Keratinocyte (primary cell): ENCODE data around the gene ZFP64. TPM values are rescaled to one million over a fixed set of nuclear protein-coding genes. Genes with fewer than 3 reads are reported as not detected.

Source experiments
- DNase-seq: peaks from one replicate; pipeline ENCODE4 v3.0.0-alpha.2; 2011; ENCODE audit warnings: low read depth, missing footprints, low spot score
- FAIRE-seq: peaks from 2 replicates; lab custom pipeline; 2011; peaks lifted over from hg19 to GRCh38; lab: Jason Lieb, UNC
- H2AFZ ChIP-seq: 2 replicates; pipeline ENCODE4 v1.6.0; 2012; ENCODE audit warnings: low read length, control low read depth, inconsistent platforms; ENCODE audit not compliant: control insufficient read depth
- H3K27ac ChIP-seq: 2 replicates; pipeline ENCODE4 v1.5.1; 2011; ENCODE audit warnings: low read length; ENCODE audit not compliant: control insufficient read depth, insufficient read depth
- H3K27me3 ChIP-seq: 3 replicates; pipeline ENCODE4 v1.6.0; 2011; ENCODE audit warnings: low read length; ENCODE audit not compliant: control insufficient read depth, insufficient read depth; ENCODE audit errors: extremely low read depth
- H3K36me3 ChIP-seq, 2 experiments: 2 replicates in 1 of 2; 3 replicates in 1 of 2; pipeline ENCODE4 v1.5.1; 2011; ENCODE audit warnings: low read length in 2 of 2, mild to moderate bottlenecking in 1 of 2; ENCODE audit not compliant: control insufficient read depth in 2 of 2, insufficient read depth in 2 of 2; ENCODE audit errors: extremely low read depth in 1 of 2
- H3K4me1 ChIP-seq: 3 replicates; pipeline ENCODE4 v1.5.1; 2011; ENCODE audit warnings: low read length; ENCODE audit not compliant: control insufficient read depth, insufficient read depth; ENCODE audit errors: extremely low read depth
- H3K4me2 ChIP-seq: 3 replicates; pipeline ENCODE4 v1.6.0; 2011; ENCODE audit warnings: low read depth, low read length; ENCODE audit not compliant: control insufficient read depth, insufficient read depth; ENCODE audit errors: extremely low read depth
- H3K4me3 ChIP-seq, 3 experiments: fragments of 200-600 bp in 1 of 3; sonication (generic) in 1 of 3; 2 replicates in 2 of 3; 3 replicates in 1 of 3; pipeline ENCODE4 v1.5.1; 2011 to 2016; ENCODE audit warnings: low read length in 3 of 3, mild to moderate bottlenecking in 3 of 3, control low read depth in 2 of 3, inconsistent platforms in 1 of 3, low read depth in 1 of 3, mixed read lengths in 1 of 3, mixed run types in 1 of 3, moderate library complexity in 1 of 3; ENCODE audit not compliant: control insufficient read depth in 2 of 3, insufficient read depth in 2 of 3; ENCODE audit errors: extremely low read depth in 1 of 3
- H3K79me2 ChIP-seq: 2 replicates; pipeline ENCODE4 v1.6.0; 2012; ENCODE audit warnings: low read length; ENCODE audit not compliant: control insufficient read depth, insufficient read depth
- H3K9ac ChIP-seq: 3 replicates; pipeline ENCODE4 v1.6.0; 2011; ENCODE audit warnings: low read length; ENCODE audit not compliant: control insufficient read depth, insufficient read depth; ENCODE audit errors: extremely low read depth
- H3K9me1 ChIP-seq: 3 replicates; pipeline ENCODE4 v1.6.0; 2011; ENCODE audit warnings: low read length; ENCODE audit not compliant: control insufficient read depth, insufficient read depth; ENCODE audit errors: extremely low read depth
- H3K9me3 ChIP-seq: 2 replicates; pipeline ENCODE4 v1.5.1; 2012; ENCODE audit warnings: low read depth, low read length; ENCODE audit not compliant: control insufficient read depth
- H4K20me1 ChIP-seq: 3 replicates; pipeline ENCODE4 v1.6.0; 2011; ENCODE audit warnings: low read length; ENCODE audit not compliant: control insufficient read depth, insufficient read depth; ENCODE audit errors: extremely low read depth
- CTCF ChIP-seq, 3 experiments: IDR thresholded peaks in 1 of 3; conservative IDR thresholded peaks in 1 of 3; optimal IDR thresholded peaks in 1 of 3; 2 replicates in 2 of 3; 3 replicates in 1 of 3; pipeline versions ENCODE3 to v1.5.1; 2011; ENCODE audit warnings: low read length in 3 of 3, mild to moderate bottlenecking in 3 of 3, moderate library complexity in 2 of 3, control low read depth in 1 of 3, inconsistent platforms in 1 of 3; ENCODE audit not compliant: insufficient read depth in 2 of 3; ENCODE audit errors: extremely low read depth in 1 of 3
- EZH2 ChIP-seq: IDR thresholded peaks from one replicate; pipeline ENCODE4 v1.6.1; 2012; ENCODE audit warnings: inconsistent platforms, mild to moderate bottlenecking, low read length, moderate library complexity
- dilution Hi-C: fragments of 300-500 bp; cut with MboI; formaldehyde crosslinking; loops from one replicate; pipeline ENCODE4 v1.7.0; 2020; ENCODE audit warnings: low sequenced_read_pairs; ENCODE audit not compliant: extremely low pct_ligation_motif_present
- polyA plus RNA-seq, 5 experiments: library from polyadenylated mRNA; depleted of rRNA in 3 of 5; stranded (reverse) in 3 of 5; stranded (forward) in 1 of 5; unstranded in 1 of 5; fragments of >200 nt; gene quantifications; 1 replicate in 1 of 5; 2 replicates in 3 of 5; 3 replicates in 1 of 5; pipeline versions ENCODE4 v1.2.1 to v1.2.3, GENCODE V29; 2011 to 2012; ENCODE audit warnings: missing spikeins in 2 of 5, low read depth in 1 of 5, low replicate concordance in 1 of 5

The ZFP64 gene
- polyA plus RNA-seq, 1 donor (not counting 4 experiments of a cell fraction or from before 2014, with no cell fraction given): 27.9 TPM

- no peak overlapping the region for H2AFZ ChIP-seq
- no peaks in the 10 kb centered on the region for H3K27me3 ChIP-seq
- FAIRE-seq: no peak
- no peaks in the 10 kb centered on the region for H3K4me1 ChIP-seq
- H3K4me3 ChIP-seq: no peak overlapping the region
- H3K9me3 ChIP-seq: no peaks in the 10 kb centered on the region
- no peaks in the 10 kb centered on the region for H3K9me1 ChIP-seq
- H3K79me2 ChIP-seq: no peaks in the 10 kb centered on the region
- no peaks in the 10 kb centered on the region for H3K36me3 ChIP-seq
- TF ChIP-seq CTCF (optimal IDR thresholded peaks at IDR 0.05 in 1 of 3, IDR thresholded peaks at IDR 0.05 in 1 of 3, conservative IDR thresholded peaks at IDR 0.05 in 1 of 3; ENCODE audit: extremely low read depth in 1 of 3, insufficient read depth in 2 of 3, low read length in 3 of 3) (no peak), EZH2 (no peak)
- no peak for DNase-seq
- H4K20me1 ChIP-seq: no peaks in the 10 kb centered on the region
- no peak overlapping the region for H3K27ac ChIP-seq
- H3K9ac ChIP-seq: no peak overlapping the region
- no peak overlapping the region for H3K4me2 ChIP-seq
- dilution Hi-C loops: no loop called here
These were observed 64.3 kb downstream of the ZFP64 start for GRCh38 chr20:52127309-52127708.

GRCh38 chr20:52124821-52125220 lies 66.8 kb downstream of the ZFP64 start:
- FAIRE-seq (no peak), DNase-seq (no peak)
- Histone ChIP-seq H3K79me2 (no peaks in the 10 kb centered on the region), H4K20me1 (no peaks in the 10 kb centered on the region), H3K36me3 (no peaks in the 10 kb centered on the region), H3K27me3 (no peaks in the 10 kb centered on the region), H2AFZ (no peak overlapping the region), H3K4me3 (no peak overlapping the region), H3K4me2 (no peak overlapping the region), H3K27ac (no peak overlapping the region), H3K9me3 (no peaks in the 10 kb centered on the region), H3K9ac (no peak overlapping the region), H3K4me1 (no peaks in the 10 kb centered on the region), H3K9me1 (no peaks in the 10 kb centered on the region)
- TF ChIP-seq EZH2 (no peak), CTCF (optimal IDR thresholded peaks at IDR 0.05 in 1 of 3, IDR thresholded peaks at IDR 0.05 in 1 of 3, conservative IDR thresholded peaks at IDR 0.05 in 1 of 3; ENCODE audit: extremely low read depth in 1 of 3, insufficient read depth in 2 of 3, low read length in 3 of 3) (no peak)
- dilution Hi-C loops: no loop called here
